ENCODE data around the gene EPHA6.

Gene EPHA6

DNA sequence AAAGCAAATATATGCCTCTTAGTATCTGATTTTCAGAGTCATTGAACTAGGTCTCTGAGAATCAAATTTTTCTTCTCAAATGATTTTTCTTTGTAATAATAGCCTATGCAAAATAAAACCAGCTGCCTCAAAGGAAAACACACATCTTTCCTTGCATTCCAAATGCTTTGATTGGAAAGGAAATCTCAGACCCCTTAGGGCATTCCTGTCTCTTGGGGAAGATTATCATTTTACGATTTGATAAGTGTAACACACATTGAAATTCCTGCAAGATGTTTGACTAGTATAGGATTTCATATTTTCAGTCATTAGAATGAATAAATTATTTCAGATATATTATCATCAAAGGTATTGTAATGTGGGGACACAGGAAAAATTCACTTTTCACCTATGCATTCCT, 244.8 kb downstream of the EPHA6 start:
- TF ChIP-seq, protein P1, sequence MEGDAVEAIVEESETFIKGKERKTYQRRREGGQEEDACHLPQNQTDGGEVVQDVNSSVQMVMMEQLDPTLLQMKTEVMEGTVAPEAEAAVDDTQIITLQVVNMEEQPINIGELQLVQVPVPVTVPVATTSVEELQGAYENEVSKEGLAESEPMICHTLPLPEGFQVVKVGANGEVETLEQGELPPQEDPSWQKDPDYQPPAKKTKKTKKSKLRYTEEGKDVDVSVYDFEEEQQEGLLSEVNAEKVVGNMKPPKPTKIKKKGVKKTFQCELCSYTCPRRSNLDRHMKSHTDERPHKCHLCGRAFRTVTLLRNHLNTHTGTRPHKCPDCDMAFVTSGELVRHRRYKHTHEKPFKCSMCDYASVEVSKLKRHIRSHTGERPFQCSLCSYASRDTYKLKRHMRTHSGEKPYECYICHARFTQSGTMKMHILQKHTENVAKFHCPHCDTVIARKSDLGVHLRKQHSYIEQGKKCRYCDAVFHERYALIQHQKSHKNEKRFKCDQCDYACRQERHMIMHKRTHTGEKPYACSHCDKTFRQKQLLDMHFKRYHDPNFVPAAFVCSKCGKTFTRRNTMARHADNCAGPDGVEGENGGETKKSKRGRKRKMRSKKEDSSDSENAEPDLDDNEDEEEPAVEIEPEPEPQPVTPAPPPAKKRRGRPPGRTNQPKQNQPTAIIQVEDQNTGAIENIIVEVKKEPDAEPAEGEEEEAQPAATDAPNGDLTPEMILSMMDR (IDR thresholded peaks at IDR 0.05; ENCODE audit: insufficient read depth, low read depth, low read length, missing control alignments) = no peak
- H3K4me3 ChIP-seq (ENCODE audit: low read depth, low read length) = no peak overlapping the region
- DNase-seq (ENCODE audit: low read depth) = no peak

DNA sequence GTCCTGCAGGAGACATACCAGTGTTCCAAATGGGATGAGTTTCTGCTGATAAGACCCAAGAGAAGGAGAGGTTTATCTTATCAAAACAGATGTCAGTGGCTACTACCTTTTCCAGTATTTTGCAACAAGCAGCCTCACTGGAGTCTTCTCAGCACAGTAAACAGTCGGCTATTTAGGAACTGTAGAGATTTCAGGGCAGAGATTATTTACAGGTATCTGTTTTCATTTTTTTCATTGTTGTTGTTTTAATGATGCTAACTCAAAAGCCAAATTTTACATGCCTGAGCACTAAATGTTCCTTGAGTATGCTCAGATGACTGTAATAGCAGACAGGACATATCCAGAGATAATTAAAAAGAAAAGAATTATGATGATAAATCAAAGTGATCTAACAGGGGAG, 252.1 kb downstream of the EPHA6 start:
- H3K4me3 ChIP-seq (ENCODE audit: low read depth, low read length) = no peak overlapping the region
- DNase-seq (ENCODE audit: low read depth) = no peak
- TF ChIP-seq, protein P1 (IDR thresholded peaks at IDR 0.05; ENCODE audit: insufficient read depth, low read depth, low read length, missing control alignments) = no peak

DNA sequence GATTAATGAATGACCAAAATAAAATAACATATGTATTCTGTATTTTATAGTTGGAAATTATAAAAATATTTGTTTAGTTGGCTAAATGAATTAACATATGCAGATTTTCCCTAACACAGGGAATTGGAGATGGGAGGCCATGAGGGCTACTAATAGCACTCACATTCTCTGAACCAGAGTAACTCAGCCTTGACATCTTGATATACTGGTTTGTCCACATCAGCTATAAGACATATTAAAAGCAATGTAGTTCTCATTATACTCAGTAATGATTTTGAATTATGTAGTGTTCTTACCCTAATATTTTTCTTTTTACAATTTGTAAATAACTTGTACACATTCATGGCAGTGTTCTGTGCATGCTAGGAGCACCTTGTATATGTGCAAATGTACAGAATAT, 255.9 kb downstream of the EPHA6 start:
- H3K4me3 ChIP-seq (ENCODE audit: low read depth, low read length) = no peak overlapping the region
- no peak for DNase-seq (ENCODE audit: low read depth)
- TF ChIP-seq, protein P1 (IDR thresholded peaks at IDR 0.05; ENCODE audit: insufficient read depth, low read depth, low read length, missing control alignments) = no peak

DNA sequence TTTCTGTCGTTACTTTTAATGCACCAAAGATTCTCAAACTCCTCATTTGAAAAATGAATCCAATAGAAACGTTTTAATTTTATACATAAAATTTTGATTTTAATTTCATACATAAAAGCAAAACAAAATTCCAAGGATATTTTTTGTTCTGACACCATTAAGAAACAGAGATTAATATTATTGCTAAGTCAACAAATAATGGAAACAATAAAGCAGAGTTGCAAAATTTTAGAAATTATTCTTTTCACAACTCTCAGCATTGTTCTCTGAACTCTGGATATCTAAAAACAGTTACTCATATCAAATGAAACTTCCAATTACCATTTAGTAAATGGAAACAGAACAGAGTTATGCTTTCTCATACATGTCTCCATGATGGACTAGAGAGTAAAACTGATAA, 260.2 kb downstream of the EPHA6 start:
- H3K4me3 ChIP-seq (ENCODE audit: low read depth, low read length) = no peak overlapping the region
- no peak for DNase-seq (ENCODE audit: low read depth)
- TF ChIP-seq, protein P1 (IDR thresholded peaks at IDR 0.05; ENCODE audit: insufficient read depth, low read depth, low read length, missing control alignments) = no peak

DNA sequence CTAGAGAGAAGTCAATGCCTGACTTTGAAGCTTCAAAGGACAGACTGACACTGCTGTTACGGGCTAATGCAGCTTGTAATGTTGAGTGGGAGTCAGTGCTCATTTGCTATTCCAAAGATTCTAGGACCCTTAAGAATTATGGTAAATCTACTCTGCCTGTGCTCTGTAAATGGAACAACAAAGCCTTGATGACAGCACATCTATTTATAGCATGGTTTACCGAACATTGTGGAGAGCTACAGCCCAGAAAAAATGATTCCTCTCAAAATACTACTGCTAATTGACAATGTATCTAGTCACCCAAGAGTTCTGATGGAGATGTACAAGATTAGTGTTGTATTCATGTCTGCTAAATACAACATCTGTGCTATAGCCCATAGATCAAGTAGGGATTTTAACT, 262.3 kb downstream of the EPHA6 start:
- DNase-seq (ENCODE audit: low read depth) = no peak
- TF ChIP-seq, protein P1 (IDR thresholded peaks at IDR 0.05; ENCODE audit: insufficient read depth, low read depth, low read length, missing control alignments) = no peak
- H3K4me3 ChIP-seq (ENCODE audit: low read depth, low read length) = no peak overlapping the region

DNA sequence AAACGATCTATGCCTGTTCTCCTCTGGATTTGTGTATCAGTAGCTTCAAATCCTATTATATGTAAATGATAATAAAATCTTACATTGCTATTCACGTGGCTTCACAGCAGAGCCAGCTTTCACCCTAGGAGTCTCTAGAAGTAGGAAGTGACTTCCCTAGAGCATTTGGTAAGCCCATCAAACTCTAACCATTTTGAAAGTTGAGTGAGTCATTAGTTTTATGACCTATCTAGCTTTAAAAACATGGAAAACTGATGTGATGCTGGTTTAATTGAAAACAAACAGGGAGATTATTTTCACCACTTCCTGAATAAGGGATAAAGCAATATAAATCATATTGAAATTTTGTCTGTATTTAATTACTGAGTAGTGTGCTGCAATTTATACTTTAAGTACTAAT, 275.2 kb downstream of the EPHA6 start:
- no peak for DNase-seq (ENCODE audit: low read depth)
- H3K4me3 ChIP-seq (ENCODE audit: low read depth, low read length) = no peak overlapping the region
- TF ChIP-seq, protein P1 (IDR thresholded peaks at IDR 0.05; ENCODE audit: insufficient read depth, low read depth, low read length, missing control alignments) = no peak

DNA sequence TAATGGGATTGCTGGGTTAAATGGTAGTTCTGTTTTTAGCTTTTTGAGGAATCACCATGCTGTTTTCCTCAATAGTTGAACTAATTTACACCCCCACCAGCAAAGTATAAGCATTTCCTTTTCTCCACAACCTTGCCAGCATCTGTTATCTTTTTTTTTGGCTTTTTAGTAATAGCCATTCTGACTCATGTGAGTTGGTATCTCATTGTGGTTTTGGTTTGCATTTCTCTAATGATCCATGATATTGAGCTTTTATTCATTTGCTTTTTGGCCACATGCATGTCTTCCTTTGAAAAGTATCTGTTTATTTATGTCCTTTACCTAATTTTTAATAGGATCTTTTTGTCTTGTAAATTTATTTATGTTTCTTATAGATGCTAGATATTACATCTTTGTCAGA, 288.2 kb downstream of the EPHA6 start:
- no peak overlapping the region for H3K4me3 ChIP-seq (ENCODE audit: low read depth, low read length)
- TF ChIP-seq, protein P1 (IDR thresholded peaks at IDR 0.05; ENCODE audit: insufficient read depth, low read depth, low read length, missing control alignments) = no peak
- DNase-seq (ENCODE audit: low read depth) = no peak

Measured in GM12865 (cell line).